Measurements from ENCODE around the gene FILIP1L. TPM values are rescaled to one million over a fixed set of nuclear protein-coding genes. Genes with fewer than 3 reads are reported as not detected.

The FILIP1L gene
- polyA plus RNA-seq, 3 donors: 16.9 to 20.2 (median 17.4) TPM

GRCh38 chr3:100044369-100044768 lies 69.9 kb downstream of the FILIP1L start:
- DNase-seq: no peak

- no peak for DNase-seq
These were observed 71.0 kb downstream of the FILIP1L start for GRCh38 chr3:100043271-100043670.

DNA sequence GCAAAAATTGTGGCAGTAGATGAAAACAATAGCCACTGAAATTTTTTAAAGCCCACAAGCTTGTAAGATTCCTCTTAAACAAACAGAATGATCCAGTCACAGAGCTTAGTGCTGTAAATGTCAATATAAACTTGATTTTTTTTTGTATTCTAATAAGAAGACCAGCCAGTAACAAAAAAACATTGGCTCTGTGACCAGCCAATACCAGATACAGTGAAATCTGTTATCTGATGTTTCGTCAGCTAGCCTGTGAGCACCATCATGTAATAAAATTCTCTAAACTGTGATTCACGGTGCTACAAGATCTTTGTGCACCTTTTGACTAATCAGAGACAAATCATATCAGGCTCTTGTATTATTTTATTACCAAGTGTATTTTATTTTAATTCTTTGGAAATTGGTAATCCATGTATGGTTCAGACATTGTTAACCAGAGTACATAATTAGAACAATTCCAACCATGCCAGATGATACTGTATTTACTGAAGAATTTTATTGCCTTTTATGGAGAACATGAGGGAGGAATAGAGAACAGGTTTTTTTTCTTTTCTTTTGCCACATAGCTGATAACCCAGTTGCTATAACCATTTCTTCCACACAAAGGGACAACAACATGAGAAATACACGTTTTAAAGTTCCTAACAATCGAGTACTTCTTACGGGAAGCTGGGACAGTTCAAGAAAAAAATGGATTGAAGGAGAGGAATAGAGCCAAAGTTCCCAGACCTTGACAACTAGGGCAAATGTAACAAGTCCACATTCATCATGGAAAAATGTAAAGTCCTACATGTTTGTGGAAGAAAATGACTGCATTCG lies 71.9 kb downstream of the FILIP1L start:
- no peak for DNase-seq

DNA sequence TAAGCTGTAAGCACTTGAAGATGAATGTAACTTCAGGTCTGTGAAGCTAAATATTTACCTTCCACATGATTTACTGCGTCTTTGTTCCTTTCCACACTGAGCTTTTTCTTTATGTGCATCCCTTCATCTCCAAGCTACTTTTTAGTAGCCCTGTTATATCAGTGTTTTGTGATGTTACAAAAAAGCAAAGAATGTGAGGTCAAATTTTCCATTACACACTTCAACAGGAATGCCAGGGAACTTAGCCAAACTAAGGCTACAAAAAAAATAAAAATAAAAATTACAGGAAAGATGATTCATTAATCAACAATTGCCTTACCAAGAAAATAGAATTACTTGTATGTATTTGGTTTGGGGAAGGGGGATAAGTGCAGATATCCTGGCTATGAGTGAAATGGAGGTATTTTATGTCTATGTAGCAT lies 73.0 kb downstream of the FILIP1L start:
- DNase-seq: peak; percentile 58

DNA sequence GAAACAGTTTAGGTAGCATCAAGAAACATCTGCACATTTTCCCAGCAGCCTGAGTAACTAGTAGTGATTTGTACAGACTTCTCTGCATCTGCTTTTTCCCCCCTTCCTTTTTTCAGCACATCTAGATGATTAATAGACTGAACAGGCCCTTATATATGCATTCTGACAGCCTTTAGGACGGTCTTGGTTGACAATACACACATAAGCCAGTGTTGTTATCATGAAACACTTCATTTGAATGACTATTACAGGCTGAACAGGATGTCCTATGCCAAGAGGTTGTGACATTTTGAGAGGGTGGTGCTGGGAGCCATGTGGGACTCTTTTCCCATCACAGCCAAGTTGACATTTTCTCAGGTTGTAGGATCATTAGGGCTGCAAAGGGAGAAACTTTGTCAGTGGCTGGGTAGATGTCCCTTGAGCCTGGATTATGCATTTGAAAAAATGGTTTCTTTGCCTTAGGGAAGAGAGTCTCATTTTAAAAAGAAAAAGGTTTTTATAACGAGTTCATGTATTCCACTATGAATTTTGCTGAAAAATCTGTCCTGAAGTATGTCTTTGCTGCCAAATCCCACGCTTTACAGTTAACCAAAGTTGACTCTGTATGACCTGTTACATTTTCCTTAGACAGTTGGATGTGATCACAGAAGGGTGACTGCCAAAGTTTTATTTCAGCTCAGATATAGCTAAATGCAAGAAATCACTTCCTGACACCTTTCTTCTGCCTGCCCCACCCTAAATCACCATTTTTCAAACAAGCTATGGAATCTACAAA lies 73.7 kb downstream of the FILIP1L start:
- no peak for DNase-seq

DNA sequence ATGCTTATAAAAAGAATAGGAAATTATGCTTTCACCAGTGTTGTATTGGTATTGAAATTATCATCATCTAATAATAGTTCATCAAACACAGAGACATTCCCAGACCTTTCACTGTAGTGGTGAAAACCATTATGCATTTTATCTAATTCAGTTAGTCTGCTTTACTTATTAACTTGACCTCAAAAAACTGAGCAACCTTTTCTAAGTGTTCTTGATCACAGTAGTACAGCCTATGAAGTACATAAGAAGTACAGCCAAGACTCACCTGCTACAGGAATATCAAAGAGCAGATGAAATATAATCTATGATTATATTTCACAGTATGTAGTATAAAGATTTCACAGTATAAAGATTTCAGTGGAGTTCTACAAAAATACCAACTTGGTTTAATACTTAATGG lies 75.2 kb downstream of the FILIP1L start:
- DNase-seq: no peak

GRCh38 chr3:100033903-100034471 lies 80.3 kb downstream of the FILIP1L start:
- DNase-seq: no peak

DNA sequence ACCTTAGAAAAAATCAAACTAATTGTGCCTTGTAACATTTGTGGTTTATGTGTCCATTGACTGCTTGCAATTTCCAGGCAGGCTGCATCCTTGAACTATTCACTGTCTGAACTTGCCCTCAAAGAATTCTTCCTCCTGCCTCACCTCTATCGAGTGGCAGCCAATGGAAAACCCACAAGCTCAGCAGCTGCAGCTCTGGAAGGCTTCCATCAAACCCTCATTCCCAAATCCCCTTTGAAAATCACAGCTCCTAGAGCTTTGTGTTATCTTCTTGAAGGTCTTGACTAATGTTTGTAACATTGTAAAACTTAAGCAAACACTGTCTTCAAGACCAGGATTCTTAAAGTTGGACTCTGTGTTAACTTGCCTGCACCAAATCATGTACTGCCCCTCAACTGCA lies 81.1 kb downstream of the FILIP1L start:
- DNase-seq: no peak

GRCh38 chr3:100032243-100032642 lies 82.1 kb downstream of the FILIP1L start:
- DNase-seq: no peak

DNA sequence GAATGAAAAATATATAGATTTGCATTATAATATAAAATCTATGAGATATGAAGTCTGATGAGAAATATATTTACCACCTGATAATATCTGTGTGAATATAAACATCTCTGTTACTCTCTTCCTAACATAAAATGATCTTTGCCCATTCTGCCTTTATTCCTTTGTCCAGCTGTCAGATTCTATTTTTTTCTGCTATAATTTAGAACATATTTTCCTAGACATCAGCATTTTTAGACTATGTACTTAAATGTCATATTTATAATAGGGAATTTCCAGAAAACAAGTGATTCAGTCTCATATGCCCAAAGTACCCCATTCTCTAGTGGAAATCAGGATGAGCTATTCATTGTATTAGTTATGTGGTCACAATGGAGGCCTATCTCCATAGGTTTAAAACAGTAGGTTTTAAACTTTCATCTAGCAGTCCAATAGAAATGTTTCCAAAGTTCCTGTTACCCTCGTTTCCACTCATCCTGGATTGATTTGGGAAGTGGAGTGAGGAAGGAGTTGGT lies 83.3 kb downstream of the FILIP1L start:
- no peak for DNase-seq

GRCh38 chr3:100030346-100030745 lies 84.0 kb downstream of the FILIP1L start:
- DNase-seq: no peak

- DNase-seq: no peak
These were observed 84.6 kb downstream of the FILIP1L start for GRCh38 chr3:100029689-100030088.

- DNase-seq: no peak
These were observed 85.2 kb downstream of the FILIP1L start for GRCh38 chr3:100029052-100029451.

DNA sequence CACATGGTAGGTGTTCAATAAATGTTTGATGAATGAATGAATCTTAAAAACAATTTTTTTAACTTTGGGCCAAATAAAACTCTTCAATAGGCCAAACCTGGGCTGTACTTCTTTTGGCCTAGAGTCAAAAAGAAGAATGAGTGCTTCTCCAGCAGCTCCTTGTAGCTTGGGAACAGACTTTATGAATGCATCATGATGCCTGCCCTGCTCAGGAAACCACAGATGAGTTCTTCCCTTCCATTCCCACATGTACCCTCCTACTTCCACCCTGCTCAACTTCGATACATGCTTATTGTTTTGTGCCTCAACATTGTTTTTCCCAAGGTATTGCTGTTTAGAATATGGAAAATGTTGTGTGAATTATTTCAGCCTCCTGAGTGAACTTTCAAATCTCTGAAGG lies 87.0 kb downstream of the FILIP1L start:
- DNase-seq: no peak

DNA sequence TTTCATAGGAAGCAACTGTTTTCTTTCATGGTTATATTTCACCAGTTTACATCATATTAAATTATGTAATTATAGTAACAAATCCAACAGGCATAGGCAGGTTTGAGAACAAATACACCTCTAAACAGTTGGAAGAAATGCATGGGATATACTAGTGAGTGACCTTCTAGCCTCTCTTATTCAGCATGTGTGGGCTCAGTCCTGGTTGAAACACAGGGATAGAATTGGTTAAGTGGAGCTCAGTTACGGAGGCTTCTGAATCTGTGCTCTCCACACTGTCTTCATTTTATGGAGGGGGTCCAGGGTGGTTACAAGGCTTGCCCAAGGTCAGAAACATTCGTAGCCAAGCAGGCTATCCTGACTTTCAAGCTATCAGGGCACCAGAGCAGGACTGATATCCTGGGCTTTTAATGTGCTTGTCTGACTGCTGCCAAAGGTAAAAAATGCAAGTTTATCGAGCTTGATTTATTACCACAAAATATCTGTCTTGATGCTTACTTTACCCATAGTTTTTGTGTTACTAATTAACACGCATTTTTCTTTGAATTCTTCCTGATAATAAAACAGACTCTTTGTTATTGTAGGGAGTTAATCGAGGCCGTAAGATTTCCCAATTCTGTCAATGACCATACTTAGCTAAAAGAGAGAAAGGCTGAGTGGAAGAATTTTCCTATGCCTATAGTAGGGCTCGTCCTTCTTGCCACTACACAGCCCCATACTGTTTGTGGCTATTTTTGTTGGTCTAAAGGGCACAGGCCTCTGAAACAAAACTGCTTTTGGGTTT lies 89.6 kb downstream of the FILIP1L start:
- DNase-seq: no peak

GRCh38 chr3:100023595-100023994 lies 90.7 kb downstream of the FILIP1L start:
- no peak for DNase-seq

DNA sequence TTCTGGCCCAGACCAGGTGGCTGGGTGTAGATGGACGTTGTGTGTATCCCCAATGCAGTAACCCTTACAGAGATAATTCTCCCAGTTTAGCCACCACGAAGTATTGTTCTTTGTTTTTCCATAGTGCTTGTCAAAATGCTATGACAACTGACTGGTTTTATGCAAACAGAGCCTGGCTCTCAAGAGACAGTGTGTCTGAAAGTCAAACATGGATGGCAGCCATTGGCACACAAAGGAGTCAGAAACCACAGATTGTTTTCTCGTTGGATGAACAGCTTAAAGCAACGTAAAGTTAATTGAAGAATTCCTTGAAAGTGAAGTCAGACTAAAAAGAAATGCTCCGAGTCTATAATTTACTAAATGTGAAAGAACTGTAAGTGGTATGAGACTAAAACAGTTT lies 91.2 kb downstream of the FILIP1L start:
- DNase-seq: no peak

DNA sequence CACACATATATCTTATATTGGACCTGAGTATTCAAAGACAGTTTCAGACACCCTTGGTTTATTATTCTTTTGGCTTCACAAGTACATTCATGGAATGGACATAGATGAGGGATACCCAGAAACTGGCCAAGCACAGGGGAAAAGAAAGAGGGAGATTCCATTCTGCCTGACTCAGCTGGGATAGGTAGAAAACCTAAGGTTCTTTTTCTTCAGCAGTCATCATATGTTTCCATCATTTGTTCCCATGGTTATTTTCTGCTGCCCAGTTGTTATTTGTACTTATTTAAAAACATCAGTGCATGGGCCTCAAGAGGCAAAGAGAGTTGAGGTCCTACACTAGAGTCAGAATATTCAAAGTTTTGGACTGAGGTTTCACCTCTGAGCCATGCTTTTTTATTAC lies 91.8 kb downstream of the FILIP1L start:
- DNase-seq: no peak

- no peak for DNase-seq
These were observed 93.2 kb downstream of the FILIP1L start for GRCh38 chr3:100020876-100021644.

- no peak for DNase-seq
These were observed 94.6 kb downstream of the FILIP1L start for GRCh38 chr3:100019719-100020118.

DNA sequence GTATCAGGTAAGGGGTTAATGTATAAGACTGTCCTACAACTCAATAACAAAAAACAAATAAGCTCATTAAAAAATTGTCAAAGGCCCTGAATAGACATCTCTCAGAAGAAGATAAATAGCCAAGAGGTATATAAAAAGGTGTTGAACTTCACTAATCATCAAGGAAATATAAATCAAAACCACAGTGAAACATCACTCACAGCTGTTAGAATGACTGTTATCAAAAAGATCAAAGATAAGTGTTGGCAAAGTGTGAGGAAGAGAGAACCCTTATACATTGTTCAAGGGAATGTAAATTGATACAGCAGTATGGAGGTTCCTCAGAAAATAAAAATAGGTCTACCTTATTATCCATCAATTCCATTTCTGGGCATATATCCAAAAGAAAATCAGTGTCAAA lies 95.5 kb downstream of the FILIP1L start:
- DNase-seq: no peak

All from renal pelvis (tissue), 4 donors.